Mucosa of gallbladder (tissue), 1 donor: ENCODE data around the gene SMARCC1. TPM values are rescaled to one million over a fixed set of nuclear protein-coding genes. Genes with fewer than 3 reads are reported as not detected.

ENCODE experiments used
- DNase-seq: peaks from one replicate; pipeline ENCODE4 v3.0.0-alpha.2; 2020; ENCODE audit warnings: low spot score
- total RNA-seq: library from RNA; stranded (reverse); gene quantifications from one replicate; pipeline ENCODE4 v1.2.1, GENCODE V29; 2021
- donor health status: DM: no; HTN: no; CAD: no.

SMARCC1 gene
- total RNA-seq, 1 donor from 2014 or later = 68.7 TPM

DNA sequence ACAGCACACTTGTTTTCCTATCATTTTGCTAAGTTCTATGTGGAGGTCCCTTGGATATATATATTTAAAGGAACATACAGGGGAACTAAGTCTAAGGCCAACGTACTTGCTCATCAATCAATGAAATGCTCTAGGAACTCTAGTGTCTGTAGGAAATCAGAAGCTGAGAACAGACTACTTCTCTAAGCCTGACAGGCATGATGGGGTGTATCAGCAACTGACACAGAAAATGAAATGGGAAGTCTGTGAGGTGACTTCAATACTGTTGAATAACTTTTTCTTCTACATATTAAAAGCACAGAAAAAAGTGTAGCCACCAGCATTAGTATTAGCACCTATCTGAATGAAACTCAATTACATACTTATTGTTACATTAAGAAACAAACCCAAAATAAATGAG, 146.2 kb downstream of the SMARCC1 start:
- DNase-seq = no peak

DNA sequence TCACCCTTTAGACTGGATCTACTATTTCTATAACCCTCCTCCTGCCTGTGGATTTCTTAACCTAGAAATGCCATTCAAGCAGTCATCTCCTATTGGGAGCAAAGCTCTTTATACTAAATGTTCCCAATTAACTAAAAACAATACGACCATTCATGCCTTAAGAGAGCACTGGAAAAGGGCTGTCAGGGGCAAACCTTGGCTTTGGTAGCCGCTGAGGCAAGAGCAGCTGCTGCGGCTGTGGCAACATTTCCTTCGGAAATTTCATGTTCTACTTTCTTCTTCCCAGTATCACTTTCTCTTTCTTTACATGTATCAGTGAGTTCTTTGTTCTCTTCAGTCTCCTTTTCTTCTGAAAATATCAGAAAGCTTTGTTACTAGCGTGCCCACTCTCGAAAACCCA, 146.7 kb downstream of the SMARCC1 start:
- no peak for DNase-seq

DNA sequence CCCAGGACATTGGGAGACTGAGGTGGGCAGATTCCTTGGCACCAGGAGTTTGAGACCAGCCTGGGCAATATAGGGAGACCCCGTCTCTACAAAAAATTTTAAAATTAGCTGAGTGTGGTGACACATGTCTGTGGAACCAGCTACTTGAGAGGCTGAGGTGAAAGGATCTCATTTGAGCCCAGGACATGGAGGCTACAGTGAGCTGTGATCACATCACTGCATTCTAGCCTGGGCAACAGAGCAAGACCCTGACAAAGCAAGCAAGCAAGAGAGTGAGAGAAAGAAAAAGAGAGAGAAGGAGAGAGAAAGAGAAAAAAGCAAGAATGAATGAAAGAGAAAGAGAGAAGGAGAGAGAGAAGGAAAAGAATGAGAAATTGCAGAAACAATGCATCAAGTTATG, 150.9 kb downstream of the SMARCC1 start:
- DNase-seq = no peak

DNA sequence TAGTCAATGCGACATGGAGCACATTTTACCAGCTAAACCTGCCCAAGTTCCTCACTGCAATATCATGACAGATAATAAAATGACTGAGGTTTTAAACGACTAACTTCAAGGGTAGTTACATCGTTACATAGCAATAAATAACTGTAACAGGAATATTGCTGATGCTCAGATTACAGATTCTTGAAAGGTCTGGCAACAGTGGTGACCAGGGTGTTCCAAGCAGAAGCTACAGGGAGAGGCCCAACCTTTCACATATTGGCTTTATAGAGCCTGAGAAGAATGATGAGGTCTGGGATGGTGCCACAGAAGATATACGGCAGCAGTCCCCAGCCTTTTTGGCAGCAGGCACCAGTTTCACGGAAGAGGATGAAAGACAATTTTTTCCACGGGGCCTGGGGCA, 151.9 kb downstream of the SMARCC1 start:
- no peak for DNase-seq

GRCh38 chr3:47628426-47628825, 153.3 kb downstream of the SMARCC1 start:
- no peak for DNase-seq

- no peak for DNase-seq
These were observed 158.8 kb downstream of the SMARCC1 start for GRCh38 chr3:47622671-47623461.

DNA sequence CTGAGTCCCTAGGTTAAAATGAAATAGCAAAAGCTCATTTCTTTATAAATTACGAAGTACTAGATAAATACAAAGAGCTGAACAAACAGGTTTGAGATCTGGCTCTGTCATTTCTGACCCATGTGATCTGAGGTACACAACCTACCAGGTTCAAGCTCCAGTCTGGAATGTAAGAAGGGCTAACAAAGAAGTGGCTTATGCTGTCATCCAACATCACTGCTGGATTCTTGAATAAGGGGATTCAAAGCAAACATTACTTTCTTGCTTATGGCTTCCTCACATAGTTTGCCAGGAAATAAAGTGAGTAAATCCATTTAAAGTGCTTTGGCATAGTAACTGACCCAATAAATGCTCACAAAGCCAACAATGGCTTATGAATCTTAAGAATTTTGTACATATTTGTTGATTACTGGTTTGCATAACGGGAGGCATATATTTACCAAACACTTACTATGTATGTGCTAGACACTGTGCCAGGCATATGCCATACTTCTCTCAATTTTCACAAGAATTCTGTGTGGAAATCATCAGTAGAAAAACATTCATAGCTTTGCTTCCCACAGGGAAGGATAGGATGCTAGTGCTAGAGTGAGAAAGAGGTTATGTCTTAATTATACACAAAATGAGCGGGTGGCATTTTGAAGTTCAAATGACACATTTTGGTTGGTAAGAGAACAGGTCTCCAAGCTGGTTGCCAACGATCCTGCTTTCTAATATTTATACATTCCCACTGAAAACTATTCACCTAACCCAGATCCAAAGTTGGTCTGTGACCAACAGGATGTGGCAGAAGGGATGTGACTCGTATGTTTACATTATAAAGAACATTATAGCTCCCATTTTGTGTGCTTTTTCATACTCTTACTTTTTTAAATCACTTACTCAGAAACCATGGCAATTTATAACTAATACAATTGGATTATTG, 164.3 kb downstream of the SMARCC1 start:
- DNase-seq = no peak

DNA sequence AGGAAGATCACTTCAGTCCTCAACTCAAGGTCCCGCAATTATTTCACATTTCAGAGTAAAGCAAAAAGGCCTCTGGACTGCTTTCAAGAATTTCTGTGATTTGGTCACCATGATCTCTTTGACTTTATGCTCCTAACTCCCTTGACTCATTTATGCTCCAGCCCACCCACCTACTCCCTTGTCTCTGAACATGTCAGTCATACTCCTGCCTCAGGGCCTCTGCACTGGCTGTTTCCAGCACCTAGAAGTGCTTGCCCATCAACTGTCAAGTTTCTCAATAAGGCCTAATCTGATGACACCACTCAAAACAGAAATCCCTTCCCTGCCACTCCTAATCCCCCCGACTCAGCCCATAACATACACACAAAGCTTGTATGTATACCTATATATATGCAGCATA, 166.9 kb downstream of the SMARCC1 start:
- DNase-seq = no peak

GRCh38 chr3:47613722-47614121, 168.0 kb downstream of the SMARCC1 start:
- DNase-seq = no peak

GRCh38 chr3:47612879-47613278, 168.8 kb downstream of the SMARCC1 start:
- no peak for DNase-seq

GRCh38 chr3:47612178-47612577, 169.5 kb downstream of the SMARCC1 start:
- DNase-seq = no peak

GRCh38 chr3:47611576-47611975, 170.1 kb downstream of the SMARCC1 start:
- DNase-seq = no peak

DNA sequence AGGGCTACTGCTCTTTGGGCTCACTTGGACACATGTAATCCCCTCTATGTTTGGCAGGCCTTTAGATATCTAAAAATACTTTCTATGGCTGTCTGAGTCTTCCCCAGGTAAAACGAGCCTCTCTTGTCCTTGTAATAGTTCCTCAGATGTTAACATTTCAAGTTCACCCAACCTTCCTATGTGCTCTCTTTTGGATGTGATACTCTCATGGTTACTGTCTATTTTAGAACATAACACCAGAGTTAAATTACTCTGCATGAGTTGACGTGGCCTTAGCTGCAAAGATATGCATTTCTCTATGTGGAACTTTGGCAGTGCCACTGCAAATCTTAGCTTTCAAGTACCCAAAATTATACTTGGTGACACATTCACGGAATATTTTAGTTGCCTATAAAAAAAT, 171.1 kb downstream of the SMARCC1 start:
- no peak for DNase-seq

DNA sequence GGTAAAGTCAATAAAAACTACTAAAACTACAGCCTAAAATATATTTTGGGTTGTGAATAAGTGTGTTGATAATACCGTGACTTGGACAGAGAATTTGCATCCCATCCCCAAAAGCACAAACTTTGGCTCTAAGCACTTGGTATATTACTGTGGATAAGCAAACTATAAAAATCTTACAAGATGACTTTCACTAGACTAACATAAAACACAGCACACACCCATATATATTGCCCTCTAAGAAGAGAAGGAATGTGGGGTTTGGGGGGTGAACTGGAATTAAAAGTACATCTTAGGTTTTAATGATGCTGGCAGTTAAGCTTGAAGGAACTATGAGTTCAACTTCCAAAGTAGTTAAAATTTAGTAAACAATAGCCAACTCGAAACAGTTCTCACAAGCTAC, 174.4 kb downstream of the SMARCC1 start:
- DNase-seq = no peak

GRCh38 chr3:47606165-47606564, 175.5 kb downstream of the SMARCC1 start:
- DNase-seq = no peak

DNA sequence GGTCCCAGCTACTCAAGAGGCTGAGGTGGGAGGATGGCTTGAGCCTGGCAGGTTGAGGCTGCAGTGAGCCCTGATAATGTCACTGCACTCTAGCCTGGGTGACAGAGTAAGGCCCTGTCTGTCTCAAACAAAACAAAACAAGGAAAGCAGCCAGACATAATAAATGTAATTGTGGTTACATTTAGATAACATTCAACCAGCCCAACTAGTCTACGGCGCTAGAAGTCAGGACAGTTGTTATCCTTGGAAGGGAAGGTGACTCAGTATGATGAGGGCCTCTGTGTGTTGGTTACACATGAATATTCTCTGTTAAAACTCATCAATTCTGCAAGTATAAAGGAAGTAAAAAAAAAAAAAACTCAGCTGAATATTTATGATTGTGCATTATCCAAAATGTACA, 176.0 kb downstream of the SMARCC1 start:
- no peak for DNase-seq

GRCh38 chr3:47604145-47604544, 177.5 kb downstream of the SMARCC1 start:
- DNase-seq = no peak

DNA sequence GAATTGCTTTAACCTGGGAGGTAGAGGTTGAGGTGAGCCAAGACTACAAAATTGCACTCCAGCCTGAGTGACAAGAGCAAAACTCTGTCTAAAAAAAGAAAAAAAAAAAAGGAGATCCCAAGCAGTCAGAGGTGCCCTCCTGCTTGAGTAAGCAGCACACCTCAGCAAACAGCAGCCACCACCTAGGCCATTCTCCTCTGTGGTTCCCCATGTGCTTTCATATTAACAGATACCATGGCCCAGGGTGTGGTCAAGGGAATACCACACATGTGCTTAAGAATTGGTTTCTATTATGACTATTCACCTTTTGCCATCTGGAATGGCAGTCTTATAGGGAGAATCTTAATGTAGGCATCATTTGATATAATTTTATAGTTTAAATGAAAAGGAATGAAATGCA, 178.4 kb downstream of the SMARCC1 start:
- DNase-seq = no peak

DNA sequence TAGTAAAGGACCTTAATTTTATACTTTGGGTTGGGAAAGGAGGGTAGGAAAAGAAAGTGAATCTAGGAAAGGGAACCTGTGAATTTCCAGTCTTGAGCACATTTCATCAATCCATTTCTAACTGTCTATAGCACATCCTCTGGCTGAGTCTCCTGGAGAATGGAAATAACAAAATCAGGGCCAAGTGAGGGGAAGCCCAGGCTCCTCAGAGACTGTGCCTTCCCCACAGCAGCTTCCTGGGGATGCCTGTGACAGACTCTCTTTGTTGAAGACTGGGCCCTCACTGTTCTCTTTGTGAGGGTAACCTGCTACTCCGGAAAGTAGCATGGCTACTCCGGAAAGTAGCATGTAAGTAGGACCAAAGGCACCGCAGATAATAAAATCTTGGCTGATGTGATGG, 180.4 kb downstream of the SMARCC1 start:
- DNase-seq = no peak

- DNase-seq = no peak
These were observed 186.9 kb downstream of the SMARCC1 start for GRCh38 chr3:47594792-47595191.

- DNase-seq = no peak
These were observed 189.5 kb downstream of the SMARCC1 start for GRCh38 chr3:47592066-47592795.

DNA sequence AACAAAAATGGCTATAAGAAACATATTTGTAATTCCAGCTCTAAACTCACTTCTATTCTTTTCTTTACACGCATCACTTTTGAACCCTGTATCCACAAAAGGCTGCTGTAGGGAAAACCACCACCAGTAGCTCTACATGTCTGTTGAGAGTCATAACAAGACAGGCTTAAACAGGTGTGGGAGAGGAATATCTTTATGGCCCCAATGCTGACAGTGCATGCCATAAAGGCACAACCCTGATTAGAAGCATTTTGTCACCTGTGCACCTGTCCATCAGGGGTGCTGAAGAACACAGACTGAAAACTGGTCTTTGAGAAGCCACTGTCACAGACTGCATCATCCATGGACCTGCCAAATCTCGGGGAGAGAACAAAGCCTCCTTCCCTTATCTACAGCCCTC, 191.5 kb downstream of the SMARCC1 start:
- DNase-seq = no peak
